Liver (tissue), 3 donors: ENCODE results near the gene SCN1B.

ENCODE experiments used
- CTCF ChIP-seq: fragments of 150-350 bp; IDR thresholded peaks from 2 replicates; pipeline ENCODE4 v1.5.1; 2017; ENCODE audit warnings: improper control_type of control experiment, low read depth, low read length; ENCODE audit not compliant: missing input control
- EGR1 ChIP-seq, 2 donors: IDR thresholded peaks; 2 replicates each; pipeline ENCODE4 v1.6.1; 2016 to 2018; ENCODE audit warnings: antibody characterized with exemption in 2 of 2, low read depth in 2 of 2
- GABPA ChIP-seq, 2 donors: IDR thresholded peaks in 1 of 2; conservative IDR thresholded peaks in 1 of 2; 2 replicates each; pipeline ENCODE4 v1.6.1; 2016; ENCODE audit warnings: antibody characterized with exemption in 2 of 2, mild to moderate bottlenecking in 1 of 2, moderate library complexity in 1 of 2
- HNF4G ChIP-seq: IDR thresholded peaks from 2 replicates; pipeline ENCODE4 v1.6.1; 2016; ENCODE audit warnings: antibody characterized with exemption
- JUND ChIP-seq, 2 donors: IDR thresholded peaks; 2 replicates each; pipeline ENCODE4 v1.6.1; 2016; ENCODE audit warnings: antibody characterized with exemption in 2 of 2
- MAX ChIP-seq: IDR thresholded peaks from 2 replicates; pipeline ENCODE4 v1.6.1; 2016; ENCODE audit warnings: antibody characterized with exemption
- RAD21 ChIP-seq, 2 donors: IDR thresholded peaks; 2 replicates each; pipeline ENCODE4 v1.6.1; 2016; ENCODE audit warnings: antibody characterized with exemption in 2 of 2, mild to moderate bottlenecking in 2 of 2
- SP1 ChIP-seq: IDR thresholded peaks from 2 replicates; pipeline ENCODE4 v1.6.1; 2018; ENCODE audit warnings: antibody characterized with exemption, mild to moderate bottlenecking
- YY1 ChIP-seq: IDR thresholded peaks from 2 replicates; pipeline ENCODE4 v1.6.1; 2016; ENCODE audit warnings: antibody characterized with exemption, mild to moderate bottlenecking
- TF ChIP-seq, protein P1 (sequence below): IDR thresholded peaks from 2 replicates; pipeline ENCODE4 v1.6.1; 2016; ENCODE audit warnings: antibody characterized with exemption
- TF ChIP-seq, protein P2 (sequence below): IDR thresholded peaks from 2 replicates; pipeline ENCODE4 v1.6.1; 2016; ENCODE audit warnings: antibody characterized with exemption
- donor health status: healthy.
- donor health status: healthy.

GRCh38 chr19:34989298-34989697, 41.0 kb upstream of the SCN1B start:
- TF ChIP-seq YY1: no peak
- TF ChIP-seq CTCF: no peak
- no peak for TF ChIP-seq SP1
- TF ChIP-seq HNF4G: no peak
- no peak for TF ChIP-seq MAX
- TF ChIP-seq RAD21 (IDR thresholded peaks at IDR 0.05): no peak
- no peak for TF ChIP-seq JUND (IDR thresholded peaks at IDR 0.05)
- no peak for TF ChIP-seq EGR1 (IDR thresholded peaks at IDR 0.05; ENCODE audit: low read depth in 2 of 2)
- TF ChIP-seq, protein P1, sequence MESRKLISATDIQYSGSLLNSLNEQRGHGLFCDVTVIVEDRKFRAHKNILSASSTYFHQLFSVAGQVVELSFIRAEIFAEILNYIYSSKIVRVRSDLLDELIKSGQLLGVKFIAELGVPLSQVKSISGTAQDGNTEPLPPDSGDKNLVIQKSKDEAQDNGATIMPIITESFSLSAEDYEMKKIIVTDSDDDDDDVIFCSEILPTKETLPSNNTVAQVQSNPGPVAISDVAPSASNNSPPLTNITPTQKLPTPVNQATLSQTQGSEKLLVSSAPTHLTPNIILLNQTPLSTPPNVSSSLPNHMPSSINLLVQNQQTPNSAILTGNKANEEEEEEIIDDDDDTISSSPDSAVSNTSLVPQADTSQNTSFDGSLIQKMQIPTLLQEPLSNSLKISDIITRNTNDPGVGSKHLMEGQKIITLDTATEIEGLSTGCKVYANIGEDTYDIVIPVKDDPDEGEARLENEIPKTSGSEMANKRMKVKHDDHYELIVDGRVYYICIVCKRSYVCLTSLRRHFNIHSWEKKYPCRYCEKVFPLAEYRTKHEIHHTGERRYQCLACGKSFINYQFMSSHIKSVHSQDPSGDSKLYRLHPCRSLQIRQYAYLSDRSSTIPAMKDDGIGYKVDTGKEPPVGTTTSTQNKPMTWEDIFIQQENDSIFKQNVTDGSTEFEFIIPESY: no peak
- TF ChIP-seq, protein P2, sequence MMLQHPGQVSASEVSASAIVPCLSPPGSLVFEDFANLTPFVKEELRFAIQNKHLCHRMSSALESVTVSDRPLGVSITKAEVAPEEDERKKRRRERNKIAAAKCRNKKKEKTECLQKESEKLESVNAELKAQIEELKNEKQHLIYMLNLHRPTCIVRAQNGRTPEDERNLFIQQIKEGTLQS: no peak
- TF ChIP-seq GABPA (IDR thresholded peaks at IDR 0.05 in 1 of 2, conservative IDR thresholded peaks at IDR 0.05 in 1 of 2): no peak
